WTC11 (cell line): ENCODE measurements around the gene NUMA1. TPM values are rescaled to one million over a fixed set of nuclear protein-coding genes. Genes with fewer than 3 reads are reported as not detected.

Experiments used
- ATAC-seq: fragments of 200-7000 bp; cut with Tn5 transposase; 2 replicates; pipeline ENCODE4 v1.10.0; 2021; ENCODE audit warnings: mild to moderate bottlenecking, moderate library complexity
- CTCF ChIA-PET: fragments of 300-600 bp; sonication (Branson Sonifier 250); formaldehyde crosslinking; loops from one replicate; lab custom pipeline; 2021; ENCODE audit warnings: antibody characterized with exemption; lab: Charles Lee
- POLR2A ChIA-PET: fragments of 350-600 bp; sonication (Branson Sonifier 250); formaldehyde crosslinking; loops from one replicate; lab custom pipeline; 2021; ENCODE audit warnings: antibody characterized with exemption; lab: Charles Lee
- DNase-seq: peaks from one replicate; pipeline ENCODE4 v3.0.0; 2021; ENCODE audit warnings: low spot score
- H3K27ac Mint-ChIP-seq: 2 replicates; pipeline ENCODE4 v1.8.0; 2021; ENCODE audit warnings: mixed read lengths
- H3K27me3 Mint-ChIP-seq: 2 replicates; pipeline ENCODE4 v1.8.0; 2021; ENCODE audit warnings: low read depth, mild to moderate bottlenecking, moderate library complexity, mixed read lengths
- H3K36me3 Mint-ChIP-seq: 2 replicates; pipeline ENCODE4 v1.8.0; 2021; ENCODE audit warnings: mixed read lengths
- H3K4me1 Mint-ChIP-seq: 2 replicates; pipeline ENCODE4 v1.8.0; 2022; ENCODE audit warnings: mixed read lengths
- H3K4me3 Mint-ChIP-seq: 2 replicates; pipeline ENCODE4 v1.8.0; 2021; ENCODE audit warnings: mild to moderate bottlenecking, moderate library complexity, mixed read lengths
- H3K9me3 Mint-ChIP-seq: 2 replicates; pipeline ENCODE4 v1.8.0; 2021; ENCODE audit warnings: mixed read lengths
- ATF1 ChIP-seq: sonication (generic); formaldehyde crosslinking; IDR thresholded peaks from 2 replicates; pipeline ENCODE4 v1.8.1; 2023; ENCODE audit warnings: mild to moderate bottlenecking, moderate library complexity, missing genetic modification reagents
- ESRRA ChIP-seq: sonication (generic); formaldehyde crosslinking; IDR thresholded peaks from 2 replicates; pipeline ENCODE4 v1.8.1; 2022; ENCODE audit warnings: mild to moderate bottlenecking, missing genetic modification reagents, borderline replicate concordance
- ETV6 ChIP-seq: sonication (generic); formaldehyde crosslinking; IDR thresholded peaks from 2 replicates; pipeline ENCODE4 v1.8.1; 2022; ENCODE audit warnings: mild to moderate bottlenecking, missing genetic modification reagents
- FOXK1 ChIP-seq: sonication (generic); formaldehyde crosslinking; IDR thresholded peaks from 2 replicates; pipeline ENCODE4 v1.8.0; 2022; ENCODE audit warnings: mild to moderate bottlenecking, moderate library complexity, missing genetic modification reagents
- GTF2I ChIP-seq: fragments of 250-450 bp; sonication (Bioruptor Pico); conservative IDR thresholded peaks from 2 replicates; pipeline ENCODE4 v1.4.0; 2021; ENCODE audit warnings: mild to moderate bottlenecking
- IRF2 ChIP-seq: sonication (generic); formaldehyde crosslinking; IDR thresholded peaks from 2 replicates; pipeline ENCODE4 v1.8.0; 2022; ENCODE audit warnings: low read depth, missing genetic modification reagents, borderline replicate concordance
- JAZF1 ChIP-seq: fragments of 250-450 bp; sonication (Bioruptor Pico); IDR thresholded peaks from 2 replicates; pipeline ENCODE4 v1.9.0; 2021; ENCODE audit warnings: moderate library complexity, mild to moderate bottlenecking, inconsistent platforms
- NR3C1 ChIP-seq: sonication (generic); formaldehyde crosslinking; conservative IDR thresholded peaks from 2 replicates; pipeline ENCODE4 v1.8.1; 2023; ENCODE audit warnings: low read depth, mild to moderate bottlenecking, missing genetic modification reagents
- SMAD3 ChIP-seq: sonication (generic); formaldehyde crosslinking; IDR thresholded peaks from 2 replicates; pipeline ENCODE4 v1.8.0; 2022; ENCODE audit warnings: missing genetic modification reagents, mild to moderate bottlenecking, borderline replicate concordance
- TCF7 ChIP-seq: sonication (generic); formaldehyde crosslinking; IDR thresholded peaks from 2 replicates; pipeline ENCODE4 v1.8.0; 2022; ENCODE audit warnings: mild to moderate bottlenecking, low read depth, missing genetic modification reagents, moderate library complexity
- TP53 ChIP-seq: sonication (generic); formaldehyde crosslinking; IDR thresholded peaks from 2 replicates; pipeline ENCODE4 v1.8.1; 2023; ENCODE audit warnings: mild to moderate bottlenecking, missing genetic modification reagents
- ZBTB21 ChIP-seq: sonication (generic); formaldehyde crosslinking; IDR thresholded peaks from 2 replicates; pipeline ENCODE4 v1.8.1; 2023; ENCODE audit warnings: mild to moderate bottlenecking, missing genetic modification reagents, borderline replicate concordance
- ZNF263 ChIP-seq: sonication (generic); formaldehyde crosslinking; IDR thresholded peaks from 2 replicates; pipeline ENCODE4 v1.8.1; 2022; ENCODE audit warnings: low read depth, mild to moderate bottlenecking, moderate library complexity, missing genetic modification reagents
- ZNF416 ChIP-seq: fragments of 250-450 bp; sonication (Bioruptor Pico); IDR thresholded peaks from 2 replicates; pipeline ENCODE4 v1.9.0; 2021; ENCODE audit warnings: mild to moderate bottlenecking, inconsistent platforms
- ZNF423 ChIP-seq: fragments of 250-450 bp; sonication (Bioruptor Pico); IDR thresholded peaks from 2 replicates; pipeline ENCODE4 v2.1.2; 2022; ENCODE audit warnings: mild to moderate bottlenecking, moderate library complexity
- total RNA-seq: library from RNA; stranded (reverse); gene quantifications from 3 replicates; pipeline ENCODE4 v1.2.3, GENCODE V29; 2021
- TF ChIP-seq, protein P1 (sequence below): sonication (generic); formaldehyde crosslinking; IDR thresholded peaks from 2 replicates; pipeline ENCODE4 v1.8.1; 2022; ENCODE audit warnings: missing genetic modification reagents, borderline replicate concordance
- TF ChIP-seq, protein P2 (sequence below): sonication (generic); formaldehyde crosslinking; IDR thresholded peaks from 2 replicates; pipeline ENCODE4 v1.8.1; 2022; ENCODE audit warnings: mild to moderate bottlenecking, moderate library complexity, missing genetic modification reagents
- TF ChIP-seq, protein P3 (sequence below): sonication (generic); formaldehyde crosslinking; IDR thresholded peaks from 2 replicates; pipeline ENCODE4 v1.8.0; 2023; ENCODE audit warnings: missing genetic modification reagents
- TF ChIP-seq, protein P4 (sequence below): fragments of 250-450 bp; sonication (Bioruptor Pico); IDR thresholded peaks from 2 replicates; pipeline ENCODE4 v1.9.0; 2021; ENCODE audit warnings: mild to moderate bottlenecking, borderline replicate concordance
- TF ChIP-seq, protein P5 (sequence below): sonication (generic); formaldehyde crosslinking; IDR thresholded peaks from 2 replicates; pipeline ENCODE4 v1.8.0; 2022; ENCODE audit warnings: mild to moderate bottlenecking, missing genetic modification reagents

NUMA1 gene
- total RNA-seq, 1 experiment from 2014 or later = 147 TPM

DNA sequence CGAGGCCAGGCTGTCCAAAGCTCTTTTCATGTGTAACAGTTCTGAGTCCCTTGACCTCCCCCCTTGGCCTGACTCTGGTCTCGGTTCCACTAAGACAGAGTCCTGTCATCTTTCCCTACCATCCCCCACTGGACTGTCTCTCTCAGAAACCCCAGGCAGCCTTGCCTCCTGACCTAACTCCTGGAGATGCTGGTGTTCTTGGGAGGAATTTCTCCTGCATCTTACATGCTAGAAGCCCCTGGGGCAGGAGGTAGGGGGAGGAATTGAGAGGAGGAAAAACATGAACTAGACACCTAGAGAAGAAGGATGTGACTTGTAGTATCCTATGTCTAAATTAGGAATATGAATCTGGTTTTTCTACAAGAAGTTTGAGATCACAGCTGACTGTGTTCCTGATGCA lies 82.3 kb downstream of the NUMA1 start (continued):
- TF ChIP-seq, protein P1, sequence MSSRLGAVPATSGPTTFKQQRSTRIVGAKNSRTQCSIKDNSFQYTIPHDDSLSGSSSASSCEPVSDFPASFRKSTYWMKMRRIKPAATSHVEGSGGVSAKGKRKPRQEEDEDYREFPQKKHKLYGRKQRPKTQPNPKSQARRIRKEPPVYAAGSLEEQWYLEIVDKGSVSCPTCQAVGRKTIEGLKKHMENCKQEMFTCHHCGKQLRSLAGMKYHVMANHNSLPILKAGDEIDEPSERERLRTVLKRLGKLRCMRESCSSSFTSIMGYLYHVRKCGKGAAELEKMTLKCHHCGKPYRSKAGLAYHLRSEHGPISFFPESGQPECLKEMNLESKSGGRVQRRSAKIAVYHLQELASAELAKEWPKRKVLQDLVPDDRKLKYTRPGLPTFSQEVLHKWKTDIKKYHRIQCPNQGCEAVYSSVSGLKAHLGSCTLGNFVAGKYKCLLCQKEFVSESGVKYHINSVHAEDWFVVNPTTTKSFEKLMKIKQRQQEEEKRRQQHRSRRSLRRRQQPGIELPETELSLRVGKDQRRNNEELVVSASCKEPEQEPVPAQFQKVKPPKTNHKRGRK (CRISPR knock-in tag) = no peak
- TF ChIP-seq IRF2 (CRISPR knock-in tag) (no peak), ATF1 (CRISPR knock-in tag) (no peak)

DNA sequence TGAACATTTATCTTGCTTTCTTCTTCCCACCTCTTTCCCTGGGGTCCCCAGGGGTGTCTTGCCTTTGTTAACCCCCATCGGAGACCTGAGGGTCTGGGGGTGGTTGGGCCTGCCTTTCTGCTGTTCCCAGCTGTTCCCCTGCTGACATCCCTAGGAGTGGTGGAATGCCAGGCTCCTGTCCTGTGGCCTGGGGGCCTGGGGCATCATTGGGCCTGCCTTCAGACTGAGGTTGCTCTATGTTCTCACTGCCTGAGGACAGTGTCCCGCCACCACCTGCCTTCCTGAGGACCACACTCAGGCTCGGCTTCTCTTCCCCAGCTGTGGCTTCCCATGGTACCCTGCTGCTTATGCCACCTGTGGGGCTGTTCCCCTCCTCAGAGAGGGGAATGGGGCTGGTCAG lies 82.7 kb downstream of the NUMA1 start:
- Mint-ChIP-seq H3K36me3 (peaks cover 20% of the 10 kb centered on the region), H3K27ac (no peak overlapping the region), H3K27me3 (no peaks in the 10 kb centered on the region), H3K4me1 (no peaks in the 10 kb centered on the region), H3K4me3 (no peak overlapping the region), H3K9me3 (no peaks in the 10 kb centered on the region)
- DNase-seq = no peak
- ATAC-seq = no peak
- ChIA-PET POLR2A (no interaction called here), CTCF (interaction anchor here (1.2 to 3.2 kb wide), 3 partner anchors 17 to 28 kb away, joined by 3 to 13 read pairs (median 4); no protein-coding TSS in a partner anchor)
- TF ChIP-seq ESRRA = no peak
- TF ChIP-seq ZNF423 (CRISPR knock-in tag) = no peak
- TF ChIP-seq, protein P2, sequence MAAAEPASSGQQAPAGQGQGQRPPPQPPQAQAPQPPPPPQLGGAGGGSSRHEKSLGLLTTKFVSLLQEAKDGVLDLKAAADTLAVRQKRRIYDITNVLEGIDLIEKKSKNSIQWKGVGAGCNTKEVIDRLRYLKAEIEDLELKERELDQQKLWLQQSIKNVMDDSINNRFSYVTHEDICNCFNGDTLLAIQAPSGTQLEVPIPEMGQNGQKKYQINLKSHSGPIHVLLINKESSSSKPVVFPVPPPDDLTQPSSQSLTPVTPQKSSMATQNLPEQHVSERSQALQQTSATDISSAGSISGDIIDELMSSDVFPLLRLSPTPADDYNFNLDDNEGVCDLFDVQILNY (CRISPR knock-in tag) = no peak
- TF ChIP-seq NR3C1 (CRISPR knock-in tag) = no peak
- TF ChIP-seq FOXK1 (CRISPR knock-in tag) = no peak
- TF ChIP-seq TCF7 = no peak
- no peak for TF ChIP-seq TP53 (CRISPR knock-in tag)
- TF ChIP-seq, protein P1 (CRISPR knock-in tag) = no peak
- TF ChIP-seq, protein P3, sequence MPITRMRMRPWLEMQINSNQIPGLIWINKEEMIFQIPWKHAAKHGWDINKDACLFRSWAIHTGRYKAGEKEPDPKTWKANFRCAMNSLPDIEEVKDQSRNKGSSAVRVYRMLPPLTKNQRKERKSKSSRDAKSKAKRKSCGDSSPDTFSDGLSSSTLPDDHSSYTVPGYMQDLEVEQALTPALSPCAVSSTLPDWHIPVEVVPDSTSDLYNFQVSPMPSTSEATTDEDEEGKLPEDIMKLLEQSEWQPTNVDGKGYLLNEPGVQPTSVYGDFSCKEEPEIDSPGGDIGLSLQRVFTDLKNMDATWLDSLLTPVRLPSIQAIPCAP (CRISPR knock-in tag) = no peak
- TF ChIP-seq, protein P4, sequence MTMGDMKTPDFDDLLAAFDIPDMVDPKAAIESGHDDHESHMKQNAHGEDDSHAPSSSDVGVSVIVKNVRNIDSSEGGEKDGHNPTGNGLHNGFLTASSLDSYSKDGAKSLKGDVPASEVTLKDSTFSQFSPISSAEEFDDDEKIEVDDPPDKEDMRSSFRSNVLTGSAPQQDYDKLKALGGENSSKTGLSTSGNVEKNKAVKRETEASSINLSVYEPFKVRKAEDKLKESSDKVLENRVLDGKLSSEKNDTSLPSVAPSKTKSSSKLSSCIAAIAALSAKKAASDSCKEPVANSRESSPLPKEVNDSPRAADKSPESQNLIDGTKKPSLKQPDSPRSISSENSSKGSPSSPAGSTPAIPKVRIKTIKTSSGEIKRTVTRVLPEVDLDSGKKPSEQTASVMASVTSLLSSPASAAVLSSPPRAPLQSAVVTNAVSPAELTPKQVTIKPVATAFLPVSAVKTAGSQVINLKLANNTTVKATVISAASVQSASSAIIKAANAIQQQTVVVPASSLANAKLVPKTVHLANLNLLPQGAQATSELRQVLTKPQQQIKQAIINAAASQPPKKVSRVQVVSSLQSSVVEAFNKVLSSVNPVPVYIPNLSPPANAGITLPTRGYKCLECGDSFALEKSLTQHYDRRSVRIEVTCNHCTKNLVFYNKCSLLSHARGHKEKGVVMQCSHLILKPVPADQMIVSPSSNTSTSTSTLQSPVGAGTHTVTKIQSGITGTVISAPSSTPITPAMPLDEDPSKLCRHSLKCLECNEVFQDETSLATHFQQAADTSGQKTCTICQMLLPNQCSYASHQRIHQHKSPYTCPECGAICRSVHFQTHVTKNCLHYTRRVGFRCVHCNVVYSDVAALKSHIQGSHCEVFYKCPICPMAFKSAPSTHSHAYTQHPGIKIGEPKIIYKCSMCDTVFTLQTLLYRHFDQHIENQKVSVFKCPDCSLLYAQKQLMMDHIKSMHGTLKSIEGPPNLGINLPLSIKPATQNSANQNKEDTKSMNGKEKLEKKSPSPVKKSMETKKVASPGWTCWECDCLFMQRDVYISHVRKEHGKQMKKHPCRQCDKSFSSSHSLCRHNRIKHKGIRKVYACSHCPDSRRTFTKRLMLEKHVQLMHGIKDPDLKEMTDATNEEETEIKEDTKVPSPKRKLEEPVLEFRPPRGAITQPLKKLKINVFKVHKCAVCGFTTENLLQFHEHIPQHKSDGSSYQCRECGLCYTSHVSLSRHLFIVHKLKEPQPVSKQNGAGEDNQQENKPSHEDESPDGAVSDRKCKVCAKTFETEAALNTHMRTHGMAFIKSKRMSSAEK (CRISPR knock-in tag) = no peak
- TF ChIP-seq ATF1 (CRISPR knock-in tag) = no peak
- TF ChIP-seq ZBTB21 (CRISPR knock-in tag) = no peak
- TF ChIP-seq SMAD3 (CRISPR knock-in tag) = no peak
- TF ChIP-seq IRF2 (CRISPR knock-in tag) = no peak
- no peak for TF ChIP-seq JAZF1 (CRISPR knock-in tag)
- TF ChIP-seq, protein P5, sequence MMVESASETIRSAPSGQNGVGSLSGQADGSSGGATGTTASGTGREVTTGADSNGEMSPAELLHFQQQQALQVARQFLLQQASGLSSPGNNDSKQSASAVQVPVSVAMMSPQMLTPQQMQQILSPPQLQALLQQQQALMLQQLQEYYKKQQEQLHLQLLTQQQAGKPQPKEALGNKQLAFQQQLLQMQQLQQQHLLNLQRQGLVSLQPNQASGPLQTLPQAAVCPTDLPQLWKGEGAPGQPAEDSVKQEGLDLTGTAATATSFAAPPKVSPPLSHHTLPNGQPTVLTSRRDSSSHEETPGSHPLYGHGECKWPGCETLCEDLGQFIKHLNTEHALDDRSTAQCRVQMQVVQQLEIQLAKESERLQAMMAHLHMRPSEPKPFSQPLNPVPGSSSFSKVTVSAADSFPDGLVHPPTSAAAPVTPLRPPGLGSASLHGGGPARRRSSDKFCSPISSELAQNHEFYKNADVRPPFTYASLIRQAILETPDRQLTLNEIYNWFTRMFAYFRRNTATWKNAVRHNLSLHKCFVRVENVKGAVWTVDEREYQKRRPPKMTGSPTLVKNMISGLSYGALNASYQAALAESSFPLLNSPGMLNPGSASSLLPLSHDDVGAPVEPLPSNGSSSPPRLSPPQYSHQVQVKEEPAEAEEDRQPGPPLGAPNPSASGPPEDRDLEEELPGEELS (CRISPR knock-in tag) = no peak
- TF ChIP-seq ZNF263 (CRISPR knock-in tag) = no peak
- no peak for TF ChIP-seq GTF2I (CRISPR knock-in tag)
- no peak for TF ChIP-seq ZNF416 (CRISPR knock-in tag)
- TF ChIP-seq ETV6 = no peak
